ENCODE measurements around the gene USP34.

DNA sequence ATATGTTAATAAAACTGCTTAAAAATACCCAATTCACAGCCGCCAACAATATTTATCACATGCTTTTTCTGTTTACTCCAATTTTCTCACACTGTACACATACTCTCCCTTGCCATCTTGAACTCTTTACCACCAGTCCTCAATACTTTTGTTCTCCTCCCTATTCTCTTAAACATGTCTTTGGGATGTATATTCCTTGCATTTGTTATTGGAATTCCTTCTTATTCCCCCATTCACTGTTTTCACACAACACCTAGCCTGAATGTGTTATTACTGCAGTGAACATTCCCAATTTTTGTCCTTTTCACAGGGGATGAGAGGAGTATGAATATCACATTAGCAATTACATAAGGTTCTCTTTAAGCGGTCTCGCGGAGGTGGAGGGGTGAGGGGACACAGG is 94.7 kb downstream of the USP34 start:
- TF ChIP-seq POLR2A (IDR thresholded peaks at IDR 0.05): no peak
- TF ChIP-seq, protein P1, sequence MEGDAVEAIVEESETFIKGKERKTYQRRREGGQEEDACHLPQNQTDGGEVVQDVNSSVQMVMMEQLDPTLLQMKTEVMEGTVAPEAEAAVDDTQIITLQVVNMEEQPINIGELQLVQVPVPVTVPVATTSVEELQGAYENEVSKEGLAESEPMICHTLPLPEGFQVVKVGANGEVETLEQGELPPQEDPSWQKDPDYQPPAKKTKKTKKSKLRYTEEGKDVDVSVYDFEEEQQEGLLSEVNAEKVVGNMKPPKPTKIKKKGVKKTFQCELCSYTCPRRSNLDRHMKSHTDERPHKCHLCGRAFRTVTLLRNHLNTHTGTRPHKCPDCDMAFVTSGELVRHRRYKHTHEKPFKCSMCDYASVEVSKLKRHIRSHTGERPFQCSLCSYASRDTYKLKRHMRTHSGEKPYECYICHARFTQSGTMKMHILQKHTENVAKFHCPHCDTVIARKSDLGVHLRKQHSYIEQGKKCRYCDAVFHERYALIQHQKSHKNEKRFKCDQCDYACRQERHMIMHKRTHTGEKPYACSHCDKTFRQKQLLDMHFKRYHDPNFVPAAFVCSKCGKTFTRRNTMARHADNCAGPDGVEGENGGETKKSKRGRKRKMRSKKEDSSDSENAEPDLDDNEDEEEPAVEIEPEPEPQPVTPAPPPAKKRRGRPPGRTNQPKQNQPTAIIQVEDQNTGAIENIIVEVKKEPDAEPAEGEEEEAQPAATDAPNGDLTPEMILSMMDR (IDR thresholded peaks at IDR 0.05): no peak
